A673 (cell line): ENCODE data around the gene CFAP43.

Source experiments
- CTCF ChIP-seq: fragments of 300-800, 200-600 bp; sonication (generic); conservative IDR thresholded peaks from 2 replicates; pipeline ENCODE4 v1.5.1; 2017; ENCODE audit warnings: low read depth, mild to moderate bottlenecking, antibody characterized with exemption, low read length, moderate library complexity, mixed read lengths
- EZH2 ChIP-seq: fragments of 200-600 bp; sonication (generic); IDR thresholded peaks from 2 replicates; pipeline ENCODE4 v1.6.1; 2017; ENCODE audit warnings: borderline replicate concordance, low read depth, mild to moderate bottlenecking, mixed read lengths, antibody characterized with exemption, low read length; ENCODE audit not compliant: poor library complexity, severe bottlenecking

- TF ChIP-seq CTCF (no peak), EZH2 (no peak)
Observed at GRCh38 chr10:104276192-104276591, 44.0 kb upstream of the CFAP43 start.
